GM21526 (cell line): ENCODE measurements around the gene MED13.
"Not testable (repeated sequence)": the region's sequence is repeated elsewhere in the genome, so short reads cannot be mapped to it uniquely, and the experiment has no call there.

Experiments used
- ATAC-seq: cut with Tn5 transposase; IDR thresholded peaks from one replicate; pipeline ENCODE4 v1.9.1; 2021; ENCODE audit warnings: moderate library complexity; ENCODE audit not compliant: unreplicated experiment, low FRiP score

The MED13 gene

DNA sequence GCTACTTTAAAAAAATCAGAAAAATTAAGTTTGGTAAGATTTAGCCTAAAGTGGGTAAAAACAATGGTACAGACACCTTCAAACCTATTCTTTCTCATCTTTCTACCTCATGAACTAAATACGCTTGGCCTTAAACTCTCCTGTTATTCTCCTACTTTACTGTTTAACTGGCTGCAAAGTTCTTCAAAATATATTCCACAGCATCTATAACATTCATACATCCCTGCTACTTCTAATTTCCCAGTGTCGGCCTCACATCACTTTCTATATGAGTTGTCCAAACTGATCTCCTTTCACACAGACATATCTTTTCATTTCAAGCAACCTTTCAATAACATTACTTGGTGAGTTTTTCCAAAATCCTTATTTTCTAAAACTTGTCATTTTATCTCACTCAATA, 64.0 kb downstream of the MED13 start:
- ATAC-seq: no peak

DNA sequence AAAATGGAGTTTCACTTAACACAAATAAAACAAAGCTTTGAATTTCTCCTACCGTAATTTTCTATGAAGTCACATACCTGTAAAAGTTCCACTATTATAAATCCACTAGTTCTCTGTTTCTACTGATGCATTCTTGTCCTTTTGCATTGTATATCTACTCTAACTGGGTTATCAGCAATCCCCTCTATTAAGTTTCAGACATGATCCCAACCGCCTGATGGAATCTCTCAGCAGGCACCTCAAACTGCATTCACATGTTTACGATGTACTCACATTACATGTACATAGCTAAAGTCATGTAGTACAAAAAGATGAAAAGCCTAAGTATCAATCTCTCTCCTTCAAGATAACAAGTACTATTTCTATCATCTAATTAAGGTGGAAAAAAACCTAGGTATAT, 64.9 kb downstream of the MED13 start:
- no peak for ATAC-seq

DNA sequence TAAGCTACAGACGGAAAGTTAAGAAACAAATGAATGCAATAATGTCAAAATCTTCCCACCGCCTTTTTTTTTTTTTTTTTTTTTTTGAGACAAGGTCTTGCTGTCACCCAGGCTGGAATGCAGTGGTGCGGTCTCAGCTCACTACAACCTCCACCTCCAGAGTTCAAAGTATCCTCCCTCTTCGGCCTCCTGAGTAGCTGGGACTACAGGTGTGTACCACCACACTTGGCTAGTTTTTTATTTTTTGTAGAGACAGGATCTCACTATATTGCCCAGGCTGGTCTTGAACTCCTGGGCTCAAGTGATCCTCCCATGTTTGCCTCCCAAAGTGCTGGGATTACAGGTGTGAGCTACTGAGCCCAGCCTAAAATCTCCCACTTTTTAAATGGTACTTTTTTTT, 66.5 kb downstream of the MED13 start:
- not testable (repeated sequence) for ATAC-seq

DNA sequence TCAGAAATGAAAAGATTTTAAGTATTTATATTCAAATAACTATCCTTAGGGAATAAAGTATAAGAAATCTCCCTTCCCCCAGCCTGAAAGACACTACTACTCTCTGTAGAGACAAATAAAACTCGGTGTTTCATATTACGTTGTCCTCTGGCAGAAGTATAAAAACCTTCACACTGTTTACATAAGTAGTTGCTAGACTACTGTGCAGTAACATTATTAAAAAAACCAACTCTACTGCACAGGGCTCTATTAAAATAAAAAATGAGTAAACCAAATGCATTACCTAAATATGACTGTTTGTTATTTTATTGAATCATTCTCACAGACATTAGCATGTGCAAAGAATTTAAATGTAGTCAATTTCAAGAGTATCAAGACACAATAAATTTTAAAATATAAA, 67.4 kb downstream of the MED13 start:
- ATAC-seq: no peak

DNA sequence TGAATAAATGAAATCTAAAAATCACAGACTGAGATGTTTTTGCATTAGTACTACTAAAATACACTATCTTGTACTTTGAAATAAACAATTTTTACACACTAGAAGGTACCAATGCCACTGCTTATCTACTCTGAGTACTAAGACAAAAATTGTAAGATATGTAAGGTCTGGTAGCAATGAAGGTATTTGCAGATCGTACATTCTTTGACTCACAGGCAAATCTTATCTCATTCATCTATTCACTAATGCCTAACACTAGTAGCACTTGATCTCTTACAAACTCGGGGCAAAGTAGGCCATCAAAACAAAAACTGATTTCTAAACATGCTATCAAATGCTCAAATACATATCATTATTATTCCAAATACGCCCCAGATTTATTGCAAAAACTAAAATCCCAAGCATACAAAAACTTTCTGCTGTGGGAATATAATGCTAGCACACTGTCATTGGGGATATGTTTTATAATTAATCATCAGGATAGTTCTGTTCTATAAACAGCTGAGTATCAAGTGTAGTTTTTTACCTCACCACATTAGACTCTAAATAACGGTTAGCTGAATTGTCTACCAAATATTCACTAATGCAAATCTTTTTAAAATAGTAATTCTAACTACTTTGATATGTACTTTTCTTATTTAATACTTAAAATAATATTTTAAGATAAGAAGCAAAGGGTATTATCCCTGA, 68.0 kb downstream of the MED13 start:
- ATAC-seq: no peak

DNA sequence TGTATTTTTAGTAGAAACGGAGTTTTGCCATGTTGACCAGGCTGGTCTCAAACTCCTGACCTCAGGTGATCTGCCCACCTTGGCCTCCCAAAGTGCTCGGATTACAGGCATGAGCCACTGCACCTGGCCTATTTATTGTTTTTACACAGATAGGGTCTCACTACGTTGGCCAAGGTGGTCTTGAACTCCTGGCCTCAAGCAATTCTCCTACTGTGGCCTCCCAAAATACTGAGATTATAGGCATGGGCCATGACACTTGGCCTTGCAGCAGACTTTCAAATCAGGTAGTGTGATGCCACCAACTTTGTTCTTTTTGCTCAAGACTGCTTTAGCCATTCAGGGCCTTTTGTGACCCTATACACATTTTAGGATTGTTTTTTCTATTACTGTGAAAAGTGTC, 75.6 kb downstream of the MED13 start:
- ATAC-seq: no peak

DNA sequence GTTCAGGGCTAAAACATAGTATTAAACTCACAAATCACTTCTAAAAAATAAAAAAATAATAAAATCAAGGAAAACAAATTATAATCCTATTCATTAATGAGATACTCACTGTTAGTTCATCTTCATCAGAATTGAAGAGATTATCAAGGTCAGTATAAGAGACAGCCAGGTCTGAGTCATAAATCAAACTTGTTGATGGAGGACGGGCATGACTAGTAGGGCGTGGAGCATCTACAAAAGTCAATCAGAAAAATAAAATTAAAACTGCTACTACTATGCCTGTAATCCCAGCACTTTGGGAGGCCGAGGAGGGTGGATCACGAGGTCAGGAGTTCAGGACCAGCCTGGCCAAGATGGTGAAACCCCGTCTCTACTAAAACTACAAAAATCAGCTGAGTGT, 78.2 kb downstream of the MED13 start:
- ATAC-seq: no peak

DNA sequence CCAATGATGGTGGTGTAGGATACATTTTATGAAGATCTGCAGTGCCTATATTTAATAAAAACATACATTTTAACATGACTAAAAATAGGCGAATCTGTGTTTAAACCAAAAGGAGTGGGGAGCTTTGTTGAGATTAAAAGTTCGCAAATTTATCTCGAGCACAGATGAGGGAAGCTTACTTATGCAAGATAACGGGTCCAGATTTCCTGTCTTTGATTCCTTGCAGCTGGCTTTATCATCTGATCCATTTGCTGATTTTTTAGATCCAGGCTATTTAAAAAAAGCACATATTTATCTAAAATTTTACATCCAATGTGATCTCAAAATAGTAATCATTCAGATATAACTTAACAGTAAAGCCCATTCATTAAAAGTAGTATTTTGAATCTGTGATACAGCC, 80.3 kb downstream of the MED13 start:
- no peak for ATAC-seq

DNA sequence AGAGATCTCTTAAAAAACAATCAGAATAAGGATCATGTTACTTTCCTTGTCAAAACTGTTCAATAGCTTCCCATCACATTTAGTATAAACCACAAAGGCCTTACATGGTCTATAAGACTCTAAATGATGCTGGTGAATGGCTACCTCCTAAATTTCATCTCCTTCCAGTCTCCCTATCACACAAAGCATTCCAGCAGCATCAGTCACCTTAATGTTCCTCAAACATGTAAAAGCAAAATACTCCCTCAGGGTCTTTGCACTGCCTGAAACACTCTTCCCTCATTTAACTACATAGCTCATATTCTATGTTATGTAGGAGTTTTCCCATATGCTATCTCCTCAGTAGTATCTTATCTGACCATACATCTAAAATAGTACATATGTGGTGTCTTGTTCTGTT, 83.8 kb downstream of the MED13 start:
- ATAC-seq: no peak

DNA sequence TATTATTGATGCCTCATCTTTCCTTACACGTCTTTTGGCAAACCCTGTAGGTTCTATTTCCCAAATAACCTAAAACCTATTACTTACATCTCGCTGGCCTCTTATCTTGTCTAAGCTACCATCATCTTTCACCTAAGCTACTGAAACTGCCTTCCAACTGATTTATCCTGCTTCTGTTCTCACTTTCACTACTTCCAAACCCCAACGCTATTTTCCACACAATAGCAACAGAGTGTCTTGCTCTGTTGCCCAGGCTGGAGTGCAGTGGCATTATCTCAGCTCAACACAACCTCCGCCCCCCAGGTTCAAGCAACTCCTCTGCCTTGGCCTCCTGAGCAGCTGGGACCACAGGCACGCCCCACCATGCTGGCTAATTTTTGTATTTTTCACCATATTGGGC, 84.5 kb downstream of the MED13 start:
- ATAC-seq: no peak

DNA sequence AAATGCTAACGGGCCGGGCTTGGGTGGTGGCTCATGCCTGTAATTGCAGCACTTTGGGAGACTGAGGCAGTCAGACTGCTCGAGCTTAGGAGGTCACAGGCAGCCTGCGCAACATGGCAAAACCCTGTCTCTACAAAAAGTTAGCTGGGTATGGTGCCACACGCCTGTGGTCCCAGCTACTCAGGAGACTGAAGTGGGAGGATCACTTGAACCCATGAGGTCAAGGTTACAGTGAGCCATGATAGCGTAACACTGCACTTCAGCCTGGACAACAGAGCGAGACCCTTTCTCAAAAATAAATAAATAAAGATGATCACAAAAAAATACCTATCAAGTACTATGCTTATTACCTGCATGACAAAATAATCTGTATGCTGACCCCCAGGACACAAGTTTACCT, 91.0 kb downstream of the MED13 start:
- no peak for ATAC-seq

DNA sequence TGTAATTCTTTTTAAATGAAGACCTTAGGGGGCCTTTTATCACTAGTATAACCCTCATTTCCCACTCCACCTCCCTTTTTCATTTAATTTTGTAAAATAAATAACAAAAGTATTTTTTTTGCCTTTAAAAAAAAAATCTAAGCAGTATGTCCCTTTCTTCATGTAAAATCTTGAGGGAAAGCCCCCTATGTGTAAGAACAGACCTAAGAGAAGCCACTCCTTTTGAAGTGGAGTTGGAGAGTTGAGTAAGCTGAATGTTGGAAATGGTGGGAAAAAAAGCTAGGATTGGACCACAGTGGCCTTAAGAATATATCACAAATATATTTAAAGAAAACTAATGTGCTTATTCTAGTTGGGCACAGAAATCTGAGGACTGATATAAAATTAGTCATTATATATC, 92.8 kb downstream of the MED13 start:
- no peak for ATAC-seq

DNA sequence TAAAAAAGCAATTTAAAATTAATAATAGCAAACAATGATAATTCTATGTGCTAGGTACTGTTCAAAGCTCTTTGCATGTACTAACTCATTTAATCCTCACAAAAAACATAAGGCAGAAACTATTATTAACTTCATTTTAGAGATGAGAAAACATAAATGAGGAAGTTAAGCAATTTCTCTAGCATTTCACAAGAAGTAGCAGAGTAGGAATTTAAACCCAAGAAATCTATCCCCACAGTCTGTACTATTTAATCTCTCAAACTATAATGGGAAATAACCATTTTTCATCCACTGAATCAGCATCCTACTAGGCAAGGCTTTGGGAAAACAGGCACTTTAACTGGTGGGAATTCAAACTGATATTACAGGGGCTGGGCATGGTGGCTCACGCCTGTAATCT, 95.0 kb downstream of the MED13 start:
- ATAC-seq: no peak

DNA sequence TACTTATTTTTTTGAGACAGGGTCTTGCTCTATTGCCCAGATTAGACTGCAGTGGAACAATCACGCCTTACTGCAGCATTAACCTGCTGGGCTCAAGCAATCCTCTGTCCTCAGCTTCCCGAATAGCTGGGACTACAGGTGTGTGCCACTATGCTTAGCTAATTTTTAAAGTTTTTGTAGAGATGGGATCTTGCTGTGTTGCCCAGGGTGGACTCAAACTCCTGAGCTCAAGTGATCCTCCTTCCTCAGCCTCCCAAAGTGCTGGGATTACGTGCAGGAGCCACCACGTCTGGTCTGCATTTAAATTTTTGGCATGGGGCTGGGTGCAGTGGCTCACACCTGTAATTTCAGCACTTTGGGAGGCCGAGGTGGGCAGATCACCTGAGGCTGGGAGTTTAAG, 96.3 kb downstream of the MED13 start:
- ATAC-seq: no peak

DNA sequence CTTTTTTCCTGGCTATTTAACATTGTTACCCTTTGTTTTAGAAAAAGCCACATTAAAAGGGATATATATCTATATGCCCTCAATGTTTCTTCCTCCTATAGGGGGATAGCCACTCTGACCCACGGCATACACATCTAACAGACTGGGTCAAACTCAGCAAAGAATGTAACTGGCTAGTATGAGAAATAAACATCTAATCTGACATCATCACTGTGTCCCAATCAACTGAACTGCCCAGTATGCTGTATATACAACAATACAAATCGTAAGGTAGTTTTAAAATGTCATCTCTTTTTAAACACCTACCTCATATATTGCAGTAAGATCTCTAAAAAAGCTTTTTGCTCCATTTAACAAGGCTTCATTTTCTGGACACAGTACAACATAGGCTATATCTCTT, 97.3 kb downstream of the MED13 start:
- no peak for ATAC-seq

DNA sequence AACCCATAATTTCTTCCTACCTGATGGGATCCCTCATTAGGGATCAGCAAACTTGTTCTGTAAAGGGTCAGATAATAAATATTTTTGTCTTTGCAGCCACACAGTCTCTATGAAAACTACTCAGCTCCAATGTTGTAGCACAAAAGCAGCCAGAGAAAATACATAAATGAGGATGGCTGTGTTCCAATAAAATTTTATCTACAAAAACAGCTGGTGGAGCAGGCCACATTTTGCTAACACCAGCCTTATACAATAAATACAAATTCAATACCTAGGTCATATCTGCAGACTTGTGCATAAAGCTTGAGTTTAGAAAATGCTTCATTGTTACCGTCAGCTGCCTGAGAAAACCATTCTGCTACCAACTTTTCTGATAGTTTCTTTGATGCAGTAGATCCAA, 98.9 kb downstream of the MED13 start:
- ATAC-seq: no peak

DNA sequence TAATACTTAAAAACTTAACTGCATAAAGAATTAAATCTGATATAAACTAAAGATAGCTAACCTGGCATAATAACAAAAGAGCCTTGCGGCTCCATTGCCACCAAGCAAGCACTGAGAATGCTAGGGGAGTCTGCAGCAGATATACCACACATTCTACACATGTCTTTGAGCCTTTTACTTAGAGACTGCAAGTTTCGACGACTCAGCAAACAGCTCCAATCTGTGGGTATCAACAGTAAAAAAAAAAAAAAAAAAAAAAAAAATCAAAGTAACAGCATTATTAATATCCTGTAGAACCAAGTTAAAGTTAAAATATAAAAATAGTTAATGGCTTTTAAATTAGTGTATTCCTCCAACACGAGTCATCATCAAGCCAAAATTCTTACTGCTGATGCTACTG, 109.5 kb downstream of the MED13 start:
- no peak for ATAC-seq

DNA sequence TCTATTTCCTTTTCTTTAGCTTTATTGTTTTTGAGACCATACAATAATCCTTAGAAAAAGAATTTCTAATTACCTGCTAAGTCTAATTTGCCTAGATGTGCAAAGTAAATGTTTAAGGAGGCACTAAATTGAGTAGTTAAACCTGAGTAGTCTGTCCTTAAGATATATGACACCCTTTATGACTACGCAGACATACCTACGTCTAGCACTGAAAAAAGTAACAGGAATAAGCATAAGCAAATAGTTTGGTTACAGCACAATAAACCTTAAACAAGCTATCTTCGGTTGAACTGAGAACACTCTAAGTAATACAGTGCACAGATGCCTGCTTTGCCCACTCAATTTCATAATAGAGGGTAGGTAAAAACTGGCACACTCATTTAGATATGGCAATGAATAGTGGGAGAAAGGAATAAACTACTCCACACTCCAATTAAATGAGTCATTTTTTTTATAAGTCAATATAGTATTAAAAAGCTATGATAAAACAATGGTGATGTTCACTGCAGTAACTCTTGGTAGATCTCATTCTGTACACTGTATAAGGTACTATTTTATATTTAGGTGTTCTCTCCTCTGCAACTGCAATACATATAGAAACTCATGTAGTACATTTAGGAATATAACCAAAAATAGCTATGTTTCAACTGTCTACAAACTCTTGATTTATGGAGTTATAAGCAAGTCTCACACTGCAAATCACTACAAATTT, 117.6 kb downstream of the MED13 start:
- no peak for ATAC-seq

DNA sequence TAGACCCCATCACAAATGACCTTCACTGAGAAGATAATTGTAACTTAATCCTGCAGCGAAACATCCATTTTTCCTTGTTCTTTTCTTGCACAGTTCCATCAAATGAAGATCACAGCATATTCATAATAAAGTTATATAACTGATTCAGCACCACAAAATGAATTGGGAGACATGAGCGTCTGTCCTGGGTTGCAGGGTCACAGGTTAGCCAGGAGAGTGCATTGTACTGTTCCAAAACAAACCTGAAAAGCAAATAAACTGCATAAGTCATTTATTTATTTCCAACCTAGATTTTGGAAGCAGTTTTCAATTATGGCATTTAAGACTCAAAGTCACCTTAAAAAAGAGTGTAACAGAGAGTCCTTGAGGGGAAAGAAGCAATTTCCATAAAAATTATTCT, 118.7 kb downstream of the MED13 start:
- no peak for ATAC-seq

DNA sequence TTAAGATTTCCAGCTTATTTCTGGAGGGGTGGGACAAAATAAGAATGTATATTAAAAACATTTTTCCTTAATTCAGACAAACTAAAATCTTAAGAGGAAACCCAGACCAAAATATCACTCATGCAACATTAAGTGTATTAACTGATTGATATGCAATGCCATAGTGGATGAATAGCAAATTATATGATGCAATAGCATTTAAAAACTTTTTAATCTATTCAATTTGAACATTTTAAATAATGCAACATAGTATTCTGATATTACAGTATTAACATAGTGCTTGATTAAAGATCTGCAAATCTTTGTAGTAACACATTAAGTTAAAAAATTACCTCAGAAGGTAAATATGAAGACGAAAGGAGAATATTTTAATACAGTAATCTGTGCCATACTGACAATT, 122.0 kb downstream of the MED13 start:
- ATAC-seq: no peak

DNA sequence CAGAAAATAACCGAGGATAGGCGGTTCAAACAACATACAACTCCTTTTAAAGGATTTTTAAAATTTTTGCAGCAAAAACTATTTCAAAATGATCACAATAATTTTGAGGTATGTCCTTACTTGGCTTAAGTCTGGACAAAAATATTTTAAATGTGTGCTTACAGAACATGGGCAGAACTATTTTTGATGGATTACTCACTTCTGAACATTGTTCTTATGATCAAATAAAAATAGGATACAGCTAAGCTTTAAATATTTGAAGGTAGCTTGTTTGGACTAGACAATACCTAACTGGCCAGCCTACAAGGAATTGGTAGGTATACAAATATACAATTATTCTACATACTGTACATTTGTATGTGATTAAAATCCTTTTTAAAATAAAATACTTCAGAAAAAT, 123.0 kb downstream of the MED13 start:
- no peak for ATAC-seq

DNA sequence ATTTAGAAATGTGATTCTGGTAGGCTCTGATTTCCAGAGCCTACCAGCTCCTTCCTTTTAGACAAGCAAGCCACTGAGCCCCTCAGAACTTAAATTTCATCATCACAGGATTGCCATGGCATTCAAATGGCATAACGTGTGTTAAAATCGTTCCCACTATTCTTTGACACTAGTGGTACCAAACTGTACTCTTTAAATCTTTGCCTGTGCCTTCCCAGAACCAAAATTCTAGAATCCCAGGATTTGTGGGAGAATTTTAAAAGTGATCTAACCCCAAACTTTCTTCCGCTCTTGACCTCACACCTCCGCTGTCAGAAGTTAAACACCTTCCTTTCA, 137.0 kb downstream of the MED13 start:
- peak; percentile 6 for ATAC-seq
